ENCODE results near the gene MSS51.

Gene MSS51

DNA sequence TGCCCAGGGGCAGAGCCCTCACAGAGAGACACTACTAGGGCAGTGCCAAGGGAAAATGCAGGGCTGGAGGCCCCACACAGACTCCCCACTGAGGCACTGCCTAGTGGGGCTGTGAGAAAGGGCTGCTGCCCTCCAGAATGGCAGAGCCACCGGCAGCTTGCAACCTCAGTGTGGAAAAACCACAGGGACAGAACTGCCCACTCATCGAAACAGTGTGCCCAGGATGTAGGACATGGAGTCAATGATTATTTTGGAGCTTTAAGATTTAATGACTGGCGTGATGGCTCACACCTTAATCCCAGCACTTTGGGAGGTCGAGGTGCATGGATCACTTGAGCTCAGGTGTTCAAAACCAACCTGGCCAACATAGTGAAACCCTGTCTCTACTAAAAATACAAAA, 27.5 kb upstream of the MSS51 start:
- no peak for DNase-seq (ENCODE audit: low read depth)
- TF ChIP-seq, protein P1, sequence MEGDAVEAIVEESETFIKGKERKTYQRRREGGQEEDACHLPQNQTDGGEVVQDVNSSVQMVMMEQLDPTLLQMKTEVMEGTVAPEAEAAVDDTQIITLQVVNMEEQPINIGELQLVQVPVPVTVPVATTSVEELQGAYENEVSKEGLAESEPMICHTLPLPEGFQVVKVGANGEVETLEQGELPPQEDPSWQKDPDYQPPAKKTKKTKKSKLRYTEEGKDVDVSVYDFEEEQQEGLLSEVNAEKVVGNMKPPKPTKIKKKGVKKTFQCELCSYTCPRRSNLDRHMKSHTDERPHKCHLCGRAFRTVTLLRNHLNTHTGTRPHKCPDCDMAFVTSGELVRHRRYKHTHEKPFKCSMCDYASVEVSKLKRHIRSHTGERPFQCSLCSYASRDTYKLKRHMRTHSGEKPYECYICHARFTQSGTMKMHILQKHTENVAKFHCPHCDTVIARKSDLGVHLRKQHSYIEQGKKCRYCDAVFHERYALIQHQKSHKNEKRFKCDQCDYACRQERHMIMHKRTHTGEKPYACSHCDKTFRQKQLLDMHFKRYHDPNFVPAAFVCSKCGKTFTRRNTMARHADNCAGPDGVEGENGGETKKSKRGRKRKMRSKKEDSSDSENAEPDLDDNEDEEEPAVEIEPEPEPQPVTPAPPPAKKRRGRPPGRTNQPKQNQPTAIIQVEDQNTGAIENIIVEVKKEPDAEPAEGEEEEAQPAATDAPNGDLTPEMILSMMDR (IDR thresholded peaks at IDR 0.05; ENCODE audit: low read length, missing control alignments) = no peak
- H3K4me3 ChIP-seq (replicated peaks; ENCODE audit: low read depth, low read length) = no peak overlapping the region

- TF ChIP-seq, protein P1 (IDR thresholded peaks at IDR 0.05; ENCODE audit: low read length, missing control alignments) = no peak
- peak; percentile 17 for DNase-seq (ENCODE audit: low read depth)
- H3K4me3 ChIP-seq (replicated peaks; ENCODE audit: low read depth, low read length) = no peak overlapping the region
Observed at GRCh38 chr10:73459683-73460314, 26.4 kb upstream of the MSS51 start.

DNA sequence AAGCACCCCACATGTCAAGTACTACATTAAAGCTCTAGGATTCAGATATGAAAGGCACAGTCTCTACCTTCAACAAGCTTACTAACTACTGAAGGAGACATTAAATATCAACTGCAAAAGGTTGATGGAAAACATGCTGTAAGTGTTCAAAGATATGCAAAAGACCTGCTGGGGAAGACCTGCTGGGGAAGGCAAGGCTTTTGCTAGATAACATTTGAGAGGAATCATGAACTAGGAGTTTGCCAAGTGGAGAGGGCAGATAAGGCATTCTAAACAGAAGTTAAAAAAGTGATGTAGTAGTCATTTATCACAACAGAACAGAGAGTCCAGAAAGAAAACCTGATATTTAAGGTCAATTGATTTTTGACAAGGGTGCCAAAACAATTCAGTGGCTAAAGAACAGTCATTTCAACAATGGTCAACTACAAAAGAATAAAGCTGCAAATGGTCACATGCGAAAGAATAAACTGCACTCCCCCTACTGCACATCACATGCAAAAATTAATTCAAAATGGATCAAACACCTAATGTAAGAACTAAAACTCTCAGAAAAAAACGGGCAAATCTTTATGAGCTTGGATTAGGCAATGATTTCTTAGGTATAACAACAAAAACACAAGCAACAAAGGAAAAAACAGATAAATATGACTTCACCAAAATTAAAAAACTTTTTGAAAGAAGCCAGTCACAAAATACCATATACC, 23.0 kb upstream of the MSS51 start:
- DNase-seq (ENCODE audit: low read depth) = no peak

DNA sequence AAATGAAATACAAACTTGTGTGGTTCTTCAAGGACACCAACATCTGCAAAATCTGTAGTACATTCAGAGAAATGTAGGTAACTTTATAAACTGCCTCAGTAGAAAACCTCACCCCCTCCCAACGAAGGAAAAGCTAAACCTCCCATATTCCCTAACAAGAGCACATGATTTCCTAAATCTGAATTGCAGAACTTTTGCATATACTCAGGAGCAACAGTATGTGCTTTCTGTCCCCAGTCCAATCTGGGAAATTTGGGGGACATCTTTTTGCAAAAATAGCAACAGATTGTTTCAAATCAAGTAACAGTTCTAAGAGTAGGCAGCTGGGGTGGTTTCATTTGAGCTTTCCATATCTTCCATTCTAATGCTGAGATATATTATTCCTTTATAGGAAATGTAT, 15.8 kb upstream of the MSS51 start:
- TF ChIP-seq, protein P1 (IDR thresholded peaks at IDR 0.05; ENCODE audit: low read length, missing control alignments) = no peak
- H3K4me3 ChIP-seq (replicated peaks; ENCODE audit: low read depth, low read length) = no peak overlapping the region

More for the DNA sequence above, 23.0 kb upstream of the MSS51 start:
- TF ChIP-seq, protein P1 (IDR thresholded peaks at IDR 0.05; ENCODE audit: low read length, missing control alignments) = no peak
- no peak overlapping the region for H3K4me3 ChIP-seq (replicated peaks; ENCODE audit: low read depth, low read length)

GRCh38 chr10:73448384-73448783, 15.0 kb upstream of the MSS51 start:
- TF ChIP-seq, protein P1 (IDR thresholded peaks at IDR 0.05; ENCODE audit: low read length, missing control alignments) = no peak
- DNase-seq (ENCODE audit: low read depth) = peak; percentile 6
- H3K4me3 ChIP-seq (replicated peaks; ENCODE audit: low read depth, low read length) = no peak overlapping the region

More for the DNA sequence above, 15.8 kb upstream of the MSS51 start:
- DNase-seq (ENCODE audit: low read depth) = no peak

DNA sequence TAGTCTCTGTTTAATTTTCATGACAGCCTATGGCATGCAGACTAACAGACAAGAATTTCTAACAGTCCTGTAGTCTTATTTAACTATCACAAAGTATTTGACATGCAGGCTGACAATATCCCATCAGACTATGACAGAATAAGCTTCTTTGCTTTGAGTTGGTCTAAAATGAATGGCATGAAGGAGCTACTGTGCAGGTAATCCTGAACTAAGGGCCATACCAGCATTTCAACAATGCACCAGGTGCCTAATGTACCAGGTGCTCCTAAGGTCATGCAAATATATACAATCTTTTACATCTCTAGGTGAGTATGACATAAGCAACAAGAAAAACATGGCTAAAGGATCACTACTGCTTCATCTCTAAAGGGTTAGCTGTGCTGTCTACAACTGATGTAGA, 13.6 kb upstream of the MSS51 start:
- TF ChIP-seq, protein P1 (IDR thresholded peaks at IDR 0.05; ENCODE audit: low read length, missing control alignments) = no peak
- DNase-seq (ENCODE audit: low read depth) = no peak
- no peak overlapping the region for H3K4me3 ChIP-seq (replicated peaks; ENCODE audit: low read depth, low read length)

Data from fibroblast of pulmonary artery (primary cell).